GM12875 (cell line): ENCODE measurements around the gene GRID2.

Experiments
- H3K4me3 ChIP-seq: one replicate; pipeline ENCODE4 v1.5.1; 2011; ENCODE audit warnings: low read depth, low read length, control low read depth
- CTCF ChIP-seq: IDR thresholded peaks from 2 replicates; pipeline ENCODE4 v1.5.1; 2011; ENCODE audit warnings: low read depth, mild to moderate bottlenecking, control low read depth, inconsistent platforms, low read length, moderate library complexity, borderline replicate concordance; ENCODE audit not compliant: insufficient read depth

Gene GRID2

GRCh38 chr4:93221771-93222170, 918.0 kb downstream of the GRID2 start:
- H3K4me3 ChIP-seq: no peak overlapping the region
- TF ChIP-seq CTCF: no peak

DNA sequence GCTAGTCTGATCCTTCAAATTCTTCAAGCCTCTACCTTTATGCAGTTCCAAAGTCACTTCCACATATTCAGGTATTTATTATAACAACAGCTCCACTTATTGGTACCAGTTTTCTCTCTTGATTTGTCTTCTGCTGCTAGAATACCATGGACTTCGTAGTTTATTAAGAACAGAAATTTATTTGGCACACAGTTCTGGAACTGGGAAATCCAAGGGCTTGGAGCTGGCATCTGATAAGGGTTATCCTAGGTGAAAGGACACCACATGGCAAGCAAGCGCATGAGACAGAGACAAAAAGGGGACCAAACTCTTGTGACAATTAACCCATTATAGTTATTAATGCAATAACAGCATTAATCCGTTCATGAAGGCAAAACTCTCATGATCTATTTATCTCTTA, 924.3 kb downstream of the GRID2 start:
- TF ChIP-seq CTCF: no peak
- no peak overlapping the region for H3K4me3 ChIP-seq

GRCh38 chr4:93232883-93233282, 929.1 kb downstream of the GRID2 start:
- no peak for TF ChIP-seq CTCF
- no peak overlapping the region for H3K4me3 ChIP-seq

DNA sequence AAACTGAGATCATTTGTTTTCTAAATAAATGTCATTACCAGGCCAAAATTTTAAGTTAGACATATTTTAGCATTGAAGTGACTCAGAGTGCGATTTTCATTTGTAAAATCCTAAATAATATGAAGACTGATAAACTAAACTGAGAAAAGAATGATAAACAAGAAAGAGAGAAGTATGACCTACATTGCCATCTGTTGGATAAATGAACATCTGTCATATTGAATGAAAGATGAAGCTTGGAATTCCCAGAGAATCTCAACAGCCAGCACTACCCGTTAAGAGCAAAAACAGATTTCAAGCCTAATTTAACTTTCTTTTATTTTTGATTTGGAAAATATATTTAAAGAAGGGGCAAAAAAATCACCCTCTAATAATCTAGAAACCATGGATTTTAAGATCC, 933.8 kb downstream of the GRID2 start:
- H3K4me3 ChIP-seq: no peak overlapping the region
- no peak for TF ChIP-seq CTCF

DNA sequence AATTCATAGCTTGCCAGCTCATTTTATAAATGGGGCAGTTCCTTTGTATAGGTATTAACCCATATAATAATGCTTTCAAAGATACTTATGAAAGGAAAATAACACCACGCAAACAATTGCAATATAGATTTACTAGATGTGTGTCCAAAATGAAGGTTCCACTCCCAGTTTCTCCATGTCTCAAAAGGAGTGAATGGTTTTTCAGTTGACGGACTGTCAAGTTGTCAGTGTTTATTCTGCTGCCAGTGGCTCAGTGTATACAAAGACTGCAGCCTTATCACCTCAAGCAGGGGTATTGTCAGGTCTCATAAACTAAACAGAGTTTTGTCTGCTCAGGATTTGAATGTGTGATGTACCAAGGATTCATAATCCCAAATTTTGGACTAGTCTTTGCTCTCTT, 939.5 kb downstream of the GRID2 start:
- TF ChIP-seq CTCF: no peak
- H3K4me3 ChIP-seq: no peak overlapping the region

GRCh38 chr4:93261207-93261606, 957.4 kb downstream of the GRID2 start:
- TF ChIP-seq CTCF: no peak
- no peak overlapping the region for H3K4me3 ChIP-seq

GRCh38 chr4:93263166-93263565, 959.4 kb downstream of the GRID2 start:
- no peak for TF ChIP-seq CTCF
- no peak overlapping the region for H3K4me3 ChIP-seq
